ENCODE results near the gene SIAH2.

Gene SIAH2

GRCh38 chr3:150746791-150747590 is 16.0 kb downstream of the SIAH2 start:
- DNase-seq (ENCODE audit: low spot score) = no peak
- TF ChIP-seq, protein P1, sequence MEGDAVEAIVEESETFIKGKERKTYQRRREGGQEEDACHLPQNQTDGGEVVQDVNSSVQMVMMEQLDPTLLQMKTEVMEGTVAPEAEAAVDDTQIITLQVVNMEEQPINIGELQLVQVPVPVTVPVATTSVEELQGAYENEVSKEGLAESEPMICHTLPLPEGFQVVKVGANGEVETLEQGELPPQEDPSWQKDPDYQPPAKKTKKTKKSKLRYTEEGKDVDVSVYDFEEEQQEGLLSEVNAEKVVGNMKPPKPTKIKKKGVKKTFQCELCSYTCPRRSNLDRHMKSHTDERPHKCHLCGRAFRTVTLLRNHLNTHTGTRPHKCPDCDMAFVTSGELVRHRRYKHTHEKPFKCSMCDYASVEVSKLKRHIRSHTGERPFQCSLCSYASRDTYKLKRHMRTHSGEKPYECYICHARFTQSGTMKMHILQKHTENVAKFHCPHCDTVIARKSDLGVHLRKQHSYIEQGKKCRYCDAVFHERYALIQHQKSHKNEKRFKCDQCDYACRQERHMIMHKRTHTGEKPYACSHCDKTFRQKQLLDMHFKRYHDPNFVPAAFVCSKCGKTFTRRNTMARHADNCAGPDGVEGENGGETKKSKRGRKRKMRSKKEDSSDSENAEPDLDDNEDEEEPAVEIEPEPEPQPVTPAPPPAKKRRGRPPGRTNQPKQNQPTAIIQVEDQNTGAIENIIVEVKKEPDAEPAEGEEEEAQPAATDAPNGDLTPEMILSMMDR (IDR thresholded peaks at IDR 0.05; ENCODE audit: extremely low read depth, missing control alignments) = no peak

GRCh38 chr3:150745832-150746231 is 17.1 kb downstream of the SIAH2 start:
- TF ChIP-seq, protein P1 (IDR thresholded peaks at IDR 0.05; ENCODE audit: extremely low read depth, missing control alignments) = no peak
- no peak for DNase-seq (ENCODE audit: low spot score)

- DNase-seq (ENCODE audit: low spot score) = no peak
Observed at GRCh38 chr3:150744919-150745211, 18.1 kb downstream of the SIAH2 start.

DNA sequence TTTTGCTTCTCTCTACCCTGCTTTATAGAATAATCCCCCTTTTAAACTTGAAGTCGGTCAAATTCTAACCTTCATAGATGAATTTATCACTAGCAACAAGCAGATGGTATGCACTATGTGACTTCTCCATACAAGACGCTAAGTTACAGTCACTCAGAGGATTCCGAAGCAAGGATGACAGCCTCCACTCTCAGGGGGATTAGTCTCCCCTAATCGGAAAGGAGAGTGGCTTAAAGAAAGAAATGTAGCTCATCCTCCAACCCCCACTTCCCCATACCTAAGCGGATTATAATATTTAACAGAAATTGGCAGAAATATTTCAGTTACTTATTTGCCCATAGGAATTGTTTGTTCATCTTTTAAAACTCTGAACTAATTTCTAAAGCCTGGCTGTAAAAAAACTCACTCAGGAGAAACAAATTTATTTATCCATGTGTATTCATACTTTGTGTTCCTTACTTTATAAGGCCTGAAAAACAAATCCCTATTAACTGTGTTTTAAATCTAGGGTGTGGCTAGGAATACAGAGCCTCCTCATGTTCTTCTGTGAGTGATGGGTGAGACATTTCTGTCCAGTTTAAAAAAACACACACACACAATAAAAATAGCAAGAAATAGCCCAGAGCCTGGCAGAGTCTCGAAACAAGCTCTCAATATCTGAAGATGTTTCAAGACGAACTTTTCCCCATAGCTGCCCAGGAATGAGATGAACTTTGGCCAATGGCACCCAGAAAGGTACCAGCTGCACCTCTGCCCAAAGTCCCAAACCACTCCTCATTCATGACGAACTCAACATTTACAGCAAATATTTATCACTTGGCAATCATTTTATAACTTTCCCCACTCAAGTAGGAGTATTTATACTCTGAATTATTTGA is 18.7 kb downstream of the SIAH2 start:
- DNase-seq (ENCODE audit: low spot score) = no peak
- TF ChIP-seq, protein P1 (IDR thresholded peaks at IDR 0.05; ENCODE audit: extremely low read depth, missing control alignments) = no peak

More at GRCh38 chr3:150744919-150745211, 18.1 kb downstream of the SIAH2 start:
- TF ChIP-seq, protein P1 (IDR thresholded peaks at IDR 0.05; ENCODE audit: extremely low read depth, missing control alignments) = no peak

GRCh38 chr3:150743508-150743907 is 19.5 kb downstream of the SIAH2 start:
- TF ChIP-seq, protein P1 (IDR thresholded peaks at IDR 0.05; ENCODE audit: extremely low read depth, missing control alignments) = no peak
- no peak for DNase-seq (ENCODE audit: low spot score)

DNA sequence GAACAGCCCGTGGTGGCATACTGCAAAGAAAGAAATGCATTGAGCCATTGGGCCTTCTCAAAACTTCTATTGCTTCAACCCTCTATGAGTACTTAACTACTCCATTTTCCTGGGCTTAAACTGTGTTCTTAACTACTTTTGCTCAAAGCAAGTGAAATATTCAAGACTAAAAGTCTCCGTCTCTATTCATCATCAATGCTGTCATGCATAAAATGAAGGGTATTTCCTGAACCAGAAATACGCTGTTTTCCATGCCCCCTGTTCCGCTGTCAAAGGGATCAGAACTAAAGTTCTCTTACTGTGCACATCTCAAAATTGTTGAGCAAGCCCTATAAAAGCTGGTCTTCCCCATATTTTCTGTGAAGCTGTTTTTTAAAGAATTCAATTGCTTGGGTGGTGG is 20.3 kb downstream of the SIAH2 start:
- no peak for DNase-seq (ENCODE audit: low spot score)
- TF ChIP-seq, protein P1 (IDR thresholded peaks at IDR 0.05; ENCODE audit: extremely low read depth, missing control alignments) = no peak

DNA sequence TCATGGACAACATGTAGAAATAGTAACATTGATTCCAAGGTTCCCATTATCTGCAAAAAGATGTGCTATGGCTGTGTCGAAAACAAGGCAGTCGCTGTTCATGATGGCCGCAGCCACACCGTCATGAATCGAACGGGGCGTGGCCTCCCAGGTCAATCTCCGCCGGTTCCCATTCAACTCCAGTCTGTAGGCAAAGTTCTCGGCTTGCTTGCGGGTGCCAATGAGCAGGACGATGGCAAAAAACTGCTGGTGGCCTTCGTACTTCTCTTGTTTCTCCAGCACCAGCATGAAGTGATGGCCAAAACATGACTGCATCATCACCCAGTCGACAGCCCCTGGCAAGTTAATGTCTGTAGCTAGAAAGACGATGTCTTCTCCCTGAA is 20.8 kb downstream of the SIAH2 start:
- DNase-seq (ENCODE audit: low spot score) = no peak
- TF ChIP-seq, protein P1 (IDR thresholded peaks at IDR 0.05; ENCODE audit: extremely low read depth, missing control alignments) = no peak

All from GM20000 (cell line).